ENCODE measurements around the gene AGO4.

DNA sequence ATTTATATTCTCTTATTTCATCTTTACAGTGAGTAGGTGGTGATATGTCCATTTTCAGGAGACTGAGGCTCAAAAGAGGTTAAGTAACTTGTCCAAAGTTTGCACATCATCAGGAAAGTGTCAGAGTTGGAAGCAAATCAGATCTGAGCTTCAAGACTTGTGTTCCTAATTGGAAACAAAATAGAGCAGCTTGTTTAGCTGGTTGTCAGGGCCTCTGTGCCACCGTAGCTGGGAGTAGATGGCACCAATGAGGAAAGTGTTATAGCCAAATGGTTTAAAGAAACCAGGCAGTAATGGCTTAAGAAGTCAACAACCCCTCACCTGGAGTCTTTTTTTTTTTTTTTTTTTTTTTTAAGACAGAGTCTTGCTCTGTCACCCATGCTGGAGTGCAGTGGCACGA lies 94.9 kb downstream of the AGO4 start:
- TF ChIP-seq, protein P1, sequence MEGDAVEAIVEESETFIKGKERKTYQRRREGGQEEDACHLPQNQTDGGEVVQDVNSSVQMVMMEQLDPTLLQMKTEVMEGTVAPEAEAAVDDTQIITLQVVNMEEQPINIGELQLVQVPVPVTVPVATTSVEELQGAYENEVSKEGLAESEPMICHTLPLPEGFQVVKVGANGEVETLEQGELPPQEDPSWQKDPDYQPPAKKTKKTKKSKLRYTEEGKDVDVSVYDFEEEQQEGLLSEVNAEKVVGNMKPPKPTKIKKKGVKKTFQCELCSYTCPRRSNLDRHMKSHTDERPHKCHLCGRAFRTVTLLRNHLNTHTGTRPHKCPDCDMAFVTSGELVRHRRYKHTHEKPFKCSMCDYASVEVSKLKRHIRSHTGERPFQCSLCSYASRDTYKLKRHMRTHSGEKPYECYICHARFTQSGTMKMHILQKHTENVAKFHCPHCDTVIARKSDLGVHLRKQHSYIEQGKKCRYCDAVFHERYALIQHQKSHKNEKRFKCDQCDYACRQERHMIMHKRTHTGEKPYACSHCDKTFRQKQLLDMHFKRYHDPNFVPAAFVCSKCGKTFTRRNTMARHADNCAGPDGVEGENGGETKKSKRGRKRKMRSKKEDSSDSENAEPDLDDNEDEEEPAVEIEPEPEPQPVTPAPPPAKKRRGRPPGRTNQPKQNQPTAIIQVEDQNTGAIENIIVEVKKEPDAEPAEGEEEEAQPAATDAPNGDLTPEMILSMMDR (IDR thresholded peaks at IDR 0.05; ENCODE audit: poor library complexity) = no peak
- TF ChIP-seq EZH2 (IDR thresholded peaks at IDR 0.05; ENCODE audit: borderline replicate concordance) = no peak
- TF ChIP-seq EZH2phosphoT487 (IDR thresholded peaks at IDR 0.05; ENCODE audit: low read depth, severe bottlenecking, unreplicated experiment) = no peak

Measured in hepatocyte (in vitro differentiated cells).